ENCODE results near the gene GZMM.

GZMM gene

DNA sequence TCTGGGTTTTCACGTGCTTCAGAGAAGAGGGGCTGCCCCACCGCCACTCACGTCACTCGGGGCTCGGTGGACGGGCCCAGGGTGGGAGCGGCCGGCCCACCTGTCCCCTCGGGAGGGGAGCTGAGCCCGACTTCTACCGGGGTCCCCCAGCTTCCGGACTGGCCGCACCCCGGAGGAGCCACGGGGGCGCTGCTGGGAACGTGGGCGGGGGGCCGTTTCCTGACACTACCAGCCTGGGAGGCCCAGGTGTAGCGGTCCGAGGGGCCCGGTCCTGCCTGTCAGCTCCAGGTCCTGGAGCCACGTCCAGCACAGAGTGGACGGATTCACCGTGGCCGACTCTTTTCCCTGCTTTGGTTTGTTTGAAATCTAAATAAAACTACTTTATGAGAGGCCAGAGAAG is 2.2 kb upstream of the GZMM start:
- TF ChIP-seq POU2F2 (IDR thresholded peaks at IDR 0.05; ENCODE audit: low read depth, low read length) (no peak), PAX5 (IDR thresholded peaks at IDR 0.05; ENCODE audit: insufficient read depth, low read length, severe bottlenecking) (no peak), POLR2AphosphoS5 (IDR thresholded peaks at IDR 0.05; ENCODE audit: low read depth, low read length) (no peak), SPI1 (IDR thresholded peaks at IDR 0.05; ENCODE audit: low read depth, low read length) (no peak), POLR2A (IDR thresholded peaks at IDR 0.05; ENCODE audit: low read depth, low read length) (no peak), TAF1 (IDR thresholded peaks at IDR 0.05; ENCODE audit: low read depth, low read length) (no peak)
- no peak for DNase-seq (ENCODE audit: insufficient read length, low spot score)
- no peak for FAIRE-seq

GRCh38 chr19:542173-542866 is 1.5 kb upstream of the GZMM start:
- FAIRE-seq (no peak), DNase-seq (ENCODE audit: insufficient read length, low spot score) (no peak)
- TF ChIP-seq SPI1 (IDR thresholded peaks at IDR 0.05; ENCODE audit: low read depth, low read length) (no peak), POLR2A (IDR thresholded peaks at IDR 0.05; ENCODE audit: low read depth, low read length) (no peak), POLR2AphosphoS5 (IDR thresholded peaks at IDR 0.05; ENCODE audit: low read depth, low read length) (no peak), PAX5 (IDR thresholded peaks at IDR 0.05; ENCODE audit: insufficient read depth, low read length, severe bottlenecking) (no peak), POU2F2 (IDR thresholded peaks at IDR 0.05; ENCODE audit: low read depth, low read length) (no peak), TAF1 (IDR thresholded peaks at IDR 0.05; ENCODE audit: low read depth, low read length) (no peak)

DNA sequence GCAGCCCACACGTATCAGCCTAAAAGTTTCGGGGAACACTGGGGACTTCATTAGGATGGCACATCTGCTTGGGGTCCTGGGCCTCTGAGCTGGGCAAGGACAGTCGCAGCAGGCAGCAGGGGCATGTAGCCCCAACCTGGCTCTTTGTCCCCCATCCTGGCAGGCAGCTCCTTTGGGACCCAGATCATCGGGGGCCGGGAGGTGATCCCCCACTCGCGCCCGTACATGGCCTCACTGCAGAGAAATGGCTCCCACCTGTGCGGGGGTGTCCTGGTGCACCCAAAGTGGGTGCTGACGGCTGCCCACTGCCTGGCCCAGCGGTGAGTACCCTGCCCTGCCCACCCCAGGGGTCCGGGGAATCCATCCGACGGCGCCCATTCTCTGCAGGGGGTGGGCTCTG is 3.3 kb downstream of the GZMM start:
- FAIRE-seq (no peak), DNase-seq (ENCODE audit: insufficient read length, low spot score) (no peak)
- TF ChIP-seq SPI1 (IDR thresholded peaks at IDR 0.05; ENCODE audit: low read depth, low read length) = no peak
- no peak for TF ChIP-seq TAF1 (IDR thresholded peaks at IDR 0.05; ENCODE audit: low read depth, low read length)
- no peak for TF ChIP-seq POLR2A (IDR thresholded peaks at IDR 0.05; ENCODE audit: low read depth, low read length)
- no peak for TF ChIP-seq POLR2AphosphoS5 (IDR thresholded peaks at IDR 0.05; ENCODE audit: low read depth, low read length)
- TF ChIP-seq POU2F2 (IDR thresholded peaks at IDR 0.05; ENCODE audit: low read depth, low read length) = no peak
- TF ChIP-seq PAX5 (IDR thresholded peaks at IDR 0.05; ENCODE audit: insufficient read depth, low read length, severe bottlenecking) = no peak

- TF ChIP-seq SPI1 (IDR thresholded peaks at IDR 0.05; ENCODE audit: low read depth, low read length) = no peak
- no peak for TF ChIP-seq TAF1 (IDR thresholded peaks at IDR 0.05; ENCODE audit: low read depth, low read length)
- no peak for TF ChIP-seq POU2F2 (IDR thresholded peaks at IDR 0.05; ENCODE audit: low read depth, low read length)
- no peak for TF ChIP-seq POLR2AphosphoS5 (IDR thresholded peaks at IDR 0.05; ENCODE audit: low read depth, low read length)
- TF ChIP-seq POLR2A (IDR thresholded peaks at IDR 0.05; ENCODE audit: low read depth, low read length) = no peak
- TF ChIP-seq PAX5 (IDR thresholded peaks at IDR 0.05; ENCODE audit: insufficient read depth, low read length, severe bottlenecking) = no peak
- no peak for FAIRE-seq
- DNase-seq (ENCODE audit: insufficient read length, low spot score) = no peak
These were observed 4.2 kb downstream of the GZMM start for GRCh38 chr19:547836-548720.

GRCh38 chr19:548886-549830 is 5.3 kb downstream of the GZMM start:
- TF ChIP-seq PAX5 (IDR thresholded peaks at IDR 0.05; ENCODE audit: insufficient read depth, low read length, severe bottlenecking) = no peak
- no peak for TF ChIP-seq POLR2A (IDR thresholded peaks at IDR 0.05; ENCODE audit: low read depth, low read length)
- TF ChIP-seq TAF1 (IDR thresholded peaks at IDR 0.05; ENCODE audit: low read depth, low read length) = no peak
- TF ChIP-seq POU2F2 (IDR thresholded peaks at IDR 0.05; ENCODE audit: low read depth, low read length) = no peak
- TF ChIP-seq SPI1 (IDR thresholded peaks at IDR 0.05; ENCODE audit: low read depth, low read length) = no peak
- TF ChIP-seq POLR2AphosphoS5 (IDR thresholded peaks at IDR 0.05; ENCODE audit: low read depth, low read length) = no peak
- FAIRE-seq = no peak

DNA sequence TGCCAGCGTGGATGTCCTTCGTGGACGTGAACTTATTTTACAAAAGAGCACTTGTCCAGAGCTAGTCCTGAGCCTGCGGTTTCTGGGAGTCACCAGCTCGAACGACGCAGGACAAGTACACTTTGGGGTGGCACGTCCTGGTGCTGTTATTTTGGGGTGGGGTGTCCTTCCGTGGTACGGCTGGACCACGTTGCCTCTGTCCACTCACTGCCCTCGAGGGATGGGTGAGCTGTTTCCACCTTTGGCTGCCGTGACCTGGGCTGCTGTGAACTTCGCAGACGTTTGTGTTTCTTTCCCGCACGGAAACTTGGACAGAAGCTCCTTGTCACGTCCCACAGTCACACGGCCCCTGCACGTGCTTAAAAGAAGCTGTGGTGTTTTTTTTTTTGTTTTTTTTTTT is 11.0 kb downstream of the GZMM start:
- TF ChIP-seq POLR2A (IDR thresholded peaks at IDR 0.05; ENCODE audit: low read depth, low read length) (no peak), TAF1 (IDR thresholded peaks at IDR 0.05; ENCODE audit: low read depth, low read length) (no peak), PAX5 (IDR thresholded peaks at IDR 0.05; ENCODE audit: insufficient read depth, low read length, severe bottlenecking) (no peak), SPI1 (IDR thresholded peaks at IDR 0.05; ENCODE audit: low read depth, low read length) (no peak), POU2F2 (IDR thresholded peaks at IDR 0.05; ENCODE audit: low read depth, low read length) (no peak), POLR2AphosphoS5 (IDR thresholded peaks at IDR 0.05; ENCODE audit: low read depth, low read length) (no peak)
- DNase-seq (ENCODE audit: insufficient read length, low spot score) = no peak
- no peak for FAIRE-seq

More at GRCh38 chr19:548886-549830, 5.3 kb downstream of the GZMM start:
- DNase-seq (ENCODE audit: insufficient read length, low spot score) = no peak

DNA sequence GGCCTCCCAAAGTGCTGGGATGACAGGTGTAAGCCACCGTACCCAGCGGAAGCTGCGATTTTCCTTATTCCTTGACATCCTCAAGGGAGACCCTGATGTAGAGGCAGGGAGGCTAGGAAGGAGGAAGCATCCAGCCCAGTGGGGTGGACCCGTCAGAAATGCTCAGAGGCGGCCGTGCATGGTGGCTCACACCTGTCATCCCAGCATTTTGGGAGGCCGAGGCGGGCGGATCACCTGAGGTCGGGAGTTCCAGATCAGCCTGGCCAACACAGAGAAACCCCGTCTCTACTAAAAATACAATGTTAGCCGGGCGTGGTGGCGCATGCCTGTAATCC is 11.6 kb downstream of the GZMM start:
- FAIRE-seq (no peak), DNase-seq (ENCODE audit: insufficient read length, low spot score) (no peak)
- no peak for TF ChIP-seq TAF1 (IDR thresholded peaks at IDR 0.05; ENCODE audit: low read depth, low read length)

GRCh38 chr19:556611-557382 is 12.9 kb downstream of the GZMM start:
- no peak for DNase-seq (ENCODE audit: insufficient read length, low spot score)
- no peak for TF ChIP-seq POLR2AphosphoS5 (IDR thresholded peaks at IDR 0.05; ENCODE audit: low read depth, low read length)
- no peak for TF ChIP-seq POU2F2 (IDR thresholded peaks at IDR 0.05; ENCODE audit: low read depth, low read length)
- TF ChIP-seq SPI1 (IDR thresholded peaks at IDR 0.05; ENCODE audit: low read depth, low read length) = no peak
- TF ChIP-seq TAF1 (IDR thresholded peaks at IDR 0.05; ENCODE audit: low read depth, low read length) = no peak
- no peak for TF ChIP-seq PAX5 (IDR thresholded peaks at IDR 0.05; ENCODE audit: insufficient read depth, low read length, severe bottlenecking)
- no peak for TF ChIP-seq POLR2A (IDR thresholded peaks at IDR 0.05; ENCODE audit: low read depth, low read length)
- no peak for FAIRE-seq
